Stimulated activated CD4-positive, alpha-beta T cell treated with anti-CD3 and anti-CD28 coated beads, Interleukin-15, amount 100 ng/mL, for 24 hours (primary cell): ENCODE measurements around the gene CRABP1.

Source experiments
- DNase-seq: peaks from one replicate; pipeline ENCODE4 v3.0.0-alpha.2; 2020

The CRABP1 gene

DNA sequence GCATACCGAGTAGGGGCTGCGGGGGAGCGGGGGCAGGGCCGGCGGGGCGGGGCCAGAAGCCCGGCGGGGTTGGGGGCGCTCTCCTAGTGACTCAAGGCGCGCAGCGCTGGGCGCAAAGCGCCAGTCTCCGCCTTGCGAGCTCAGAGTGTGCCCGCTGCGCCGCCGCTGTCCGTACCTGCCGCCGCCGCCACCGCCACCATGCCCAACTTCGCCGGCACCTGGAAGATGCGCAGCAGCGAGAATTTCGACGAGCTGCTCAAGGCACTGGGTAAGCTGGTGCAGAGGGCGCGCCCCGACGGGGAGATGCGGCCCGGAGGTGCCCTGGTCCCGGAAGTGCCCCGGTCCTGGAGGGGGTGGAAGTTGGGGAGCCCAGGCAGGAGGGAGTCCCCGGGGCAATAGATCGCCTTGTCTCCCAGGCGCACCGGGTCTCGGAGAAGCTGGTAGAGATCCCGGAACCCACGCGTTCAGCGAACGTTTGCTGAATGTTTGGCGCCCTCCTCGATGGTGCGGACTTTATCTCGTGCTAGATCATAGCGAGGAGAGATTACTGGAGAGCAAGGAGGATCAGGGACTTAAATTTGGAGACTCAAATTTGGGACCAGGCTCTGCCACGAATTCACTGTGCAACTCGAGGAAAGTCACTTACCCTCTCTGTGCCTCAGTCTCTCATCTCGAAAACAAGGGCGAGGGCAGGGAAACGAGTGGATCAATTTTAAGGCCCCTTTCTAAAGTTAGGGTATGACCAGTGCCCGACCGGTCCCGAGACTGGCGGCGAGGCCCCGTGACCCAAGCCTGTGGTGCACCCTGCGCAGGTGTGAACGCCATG lies at the start of gene CRABP1:
Gene CRABP1 (plus strand): TSS at position 123 of the 826 bp plus-strand sequence. CDS start 76 bp downstream, at position 199.
- peak; percentile 29 for DNase-seq

DNA sequence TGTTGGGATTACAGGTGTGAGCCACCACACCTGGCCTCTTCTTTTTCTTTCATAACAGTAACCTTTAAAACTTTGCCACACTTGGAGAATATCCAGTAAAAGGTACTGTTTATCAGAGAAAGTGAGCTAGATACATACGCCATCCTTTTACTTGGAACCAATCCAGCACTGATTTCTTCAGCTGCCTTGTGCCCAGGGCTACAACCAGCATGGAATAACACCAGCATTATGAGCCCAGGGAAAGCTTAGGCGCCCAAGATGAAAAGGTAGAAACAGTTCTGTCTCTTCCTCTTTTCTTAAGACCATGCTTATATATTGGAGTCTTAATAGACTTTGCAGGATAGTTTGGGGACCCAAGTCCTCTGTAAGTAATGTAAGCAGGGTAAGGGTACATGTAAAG lies 49.1 kb upstream of the CRABP1 start:
- DNase-seq = no peak

DNA sequence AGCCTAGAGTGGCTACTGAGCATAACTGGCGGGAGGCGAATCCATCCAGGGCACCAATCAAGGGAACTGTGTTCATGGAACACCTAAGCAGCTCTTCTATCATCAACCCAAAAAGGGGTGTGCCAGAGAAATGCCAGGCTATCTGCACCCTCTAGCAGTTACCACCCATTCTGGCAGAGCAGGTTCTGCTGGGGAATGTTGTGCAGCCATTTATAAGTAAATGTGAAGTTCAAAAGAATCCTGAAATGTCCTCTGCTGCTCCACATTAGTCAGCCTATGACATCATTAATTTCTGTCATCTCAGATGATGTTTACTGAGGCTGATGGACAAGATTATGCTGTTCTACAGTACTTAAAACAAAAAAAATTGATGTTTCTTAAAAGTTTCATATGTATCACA lies 48.5 kb upstream of the CRABP1 start:
- DNase-seq = no peak

DNA sequence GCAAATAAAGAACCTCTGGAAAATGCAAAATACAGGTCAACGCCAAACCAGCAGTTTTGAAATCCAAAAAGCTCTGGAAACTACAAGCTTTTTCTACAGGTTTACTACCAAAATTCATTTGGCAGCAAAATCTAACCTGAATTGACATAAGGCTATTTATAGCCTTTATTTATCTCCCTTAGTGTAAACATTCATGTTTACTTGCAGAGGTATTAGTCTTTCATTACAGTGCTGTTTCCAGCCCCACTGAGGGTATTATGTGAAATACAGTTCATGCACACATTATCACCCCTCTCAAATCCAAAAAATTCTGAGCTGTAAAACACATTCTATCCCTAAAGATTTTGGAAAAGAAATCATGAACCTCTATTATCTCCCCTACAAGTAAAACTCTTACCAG lies 47.9 kb upstream of the CRABP1 start:
- no peak for DNase-seq

DNA sequence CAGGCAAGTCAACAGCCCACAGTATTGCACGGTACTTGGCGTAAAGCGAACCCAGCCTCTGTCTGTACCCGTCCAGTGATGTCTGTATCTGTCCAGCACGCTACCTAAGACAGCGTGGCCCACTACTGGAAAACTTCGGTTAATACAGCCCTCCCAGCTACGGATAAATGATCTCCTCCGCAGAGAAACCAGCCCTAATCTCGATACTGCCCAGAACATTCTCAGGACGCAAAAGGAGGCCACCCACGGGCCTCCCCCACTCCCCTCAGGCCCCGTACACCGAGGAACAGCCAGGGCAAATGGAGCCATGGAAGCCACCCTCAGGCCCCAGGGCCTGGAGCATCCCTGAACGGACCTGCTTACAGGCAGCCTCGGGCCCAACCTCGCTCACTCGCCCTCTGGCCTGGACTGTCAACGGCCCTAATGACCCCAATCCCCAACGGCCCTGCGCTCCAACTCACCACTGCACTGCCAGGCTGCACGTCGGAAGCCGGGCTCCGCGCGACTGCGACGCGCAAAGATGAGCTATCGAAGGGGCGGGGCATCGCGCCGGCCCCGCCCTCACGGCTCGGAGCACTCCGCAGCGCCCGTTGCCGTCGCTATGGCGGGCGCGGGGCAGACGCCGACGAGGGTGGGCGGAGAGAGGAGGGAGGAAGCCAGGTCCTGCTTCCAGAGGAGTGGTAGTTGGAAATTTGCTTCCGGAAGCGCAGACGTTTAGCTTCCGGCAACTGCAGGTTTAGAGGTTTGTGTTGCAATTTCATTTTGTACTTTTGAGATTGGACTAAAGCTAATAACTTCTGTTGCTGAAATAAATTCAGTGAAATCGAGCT lies 40.8 kb upstream of the CRABP1 start, which contains the start of gene SKIC8:
Gene SKIC8 (minus strand): TSS at position 509 of the 830 bp plus-strand sequence. CDS start 3,923 bp downstream, outside the sequence.
- peak; percentile 95 for DNase-seq

DNA sequence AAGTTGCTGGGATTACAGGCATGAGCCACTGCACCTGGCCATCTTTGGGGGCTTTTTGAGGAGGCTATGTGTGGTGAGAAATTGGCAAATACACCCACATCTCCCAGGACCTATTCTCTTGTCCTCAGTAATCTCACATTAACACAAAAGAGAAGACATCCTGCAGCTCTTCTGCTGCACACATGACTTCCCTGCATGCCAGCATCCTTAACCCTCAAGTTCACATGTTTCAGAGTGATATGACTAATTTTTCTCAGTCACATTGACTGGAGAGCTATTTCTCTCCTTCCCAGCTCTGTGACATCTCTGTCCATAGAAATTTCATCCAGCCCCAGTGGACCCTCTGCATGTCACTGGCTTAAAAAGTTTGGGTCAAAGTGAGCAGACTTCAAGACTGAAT lies 38.8 kb upstream of the CRABP1 start:
- DNase-seq = no peak

DNA sequence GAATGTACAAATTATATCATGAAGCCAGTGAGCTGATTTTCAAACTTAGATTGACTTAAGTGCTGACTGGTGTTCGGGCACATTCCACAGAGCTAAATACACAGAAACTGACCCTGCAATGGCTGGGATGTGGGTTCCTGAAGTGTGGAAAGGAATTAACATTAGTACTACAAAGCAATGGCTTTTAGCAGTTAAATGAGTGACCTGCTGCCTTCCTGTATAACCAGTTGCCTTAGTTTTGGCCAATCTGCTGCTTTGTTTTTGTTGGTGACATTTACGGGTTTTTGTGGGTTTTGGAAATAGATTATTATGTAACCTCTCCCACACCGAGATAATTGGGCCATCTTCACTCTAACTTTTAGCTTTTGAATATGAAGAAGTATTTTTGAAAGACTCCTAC lies 38.3 kb upstream of the CRABP1 start:
- DNase-seq = no peak

DNA sequence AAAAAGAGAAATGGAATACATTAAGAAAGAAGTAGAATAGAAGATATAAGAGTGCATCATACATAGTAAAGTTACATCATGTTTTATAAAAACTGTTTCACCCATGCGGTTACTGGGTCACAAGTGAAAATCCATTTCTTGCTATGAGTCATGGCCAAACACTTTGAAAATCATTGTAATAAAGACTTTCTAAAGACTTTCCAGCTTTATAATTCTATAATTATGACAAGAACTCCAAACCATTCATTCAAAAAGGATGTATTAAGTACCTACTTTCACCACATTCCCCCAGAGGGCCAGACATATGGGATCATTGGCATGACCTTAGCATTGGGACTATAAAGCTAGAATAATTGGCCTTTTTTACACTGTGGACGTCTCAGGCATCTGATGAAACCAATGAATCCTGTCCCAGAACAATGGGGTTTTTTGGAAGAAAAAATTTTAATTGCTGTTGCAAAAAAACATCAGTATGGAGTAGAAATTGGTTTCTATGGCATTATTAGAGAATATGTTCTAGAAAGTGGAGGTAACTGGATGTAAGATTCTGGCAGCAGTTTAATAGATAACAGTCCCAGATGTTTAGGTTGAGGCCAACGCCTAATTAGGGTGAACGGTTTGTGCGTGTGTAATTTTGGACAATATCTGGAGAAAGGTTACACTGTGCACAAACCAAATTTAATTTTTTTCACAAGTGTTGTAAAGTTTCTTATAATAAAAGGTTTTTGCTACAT lies 37.4 kb upstream of the CRABP1 start:
- DNase-seq = no peak

DNA sequence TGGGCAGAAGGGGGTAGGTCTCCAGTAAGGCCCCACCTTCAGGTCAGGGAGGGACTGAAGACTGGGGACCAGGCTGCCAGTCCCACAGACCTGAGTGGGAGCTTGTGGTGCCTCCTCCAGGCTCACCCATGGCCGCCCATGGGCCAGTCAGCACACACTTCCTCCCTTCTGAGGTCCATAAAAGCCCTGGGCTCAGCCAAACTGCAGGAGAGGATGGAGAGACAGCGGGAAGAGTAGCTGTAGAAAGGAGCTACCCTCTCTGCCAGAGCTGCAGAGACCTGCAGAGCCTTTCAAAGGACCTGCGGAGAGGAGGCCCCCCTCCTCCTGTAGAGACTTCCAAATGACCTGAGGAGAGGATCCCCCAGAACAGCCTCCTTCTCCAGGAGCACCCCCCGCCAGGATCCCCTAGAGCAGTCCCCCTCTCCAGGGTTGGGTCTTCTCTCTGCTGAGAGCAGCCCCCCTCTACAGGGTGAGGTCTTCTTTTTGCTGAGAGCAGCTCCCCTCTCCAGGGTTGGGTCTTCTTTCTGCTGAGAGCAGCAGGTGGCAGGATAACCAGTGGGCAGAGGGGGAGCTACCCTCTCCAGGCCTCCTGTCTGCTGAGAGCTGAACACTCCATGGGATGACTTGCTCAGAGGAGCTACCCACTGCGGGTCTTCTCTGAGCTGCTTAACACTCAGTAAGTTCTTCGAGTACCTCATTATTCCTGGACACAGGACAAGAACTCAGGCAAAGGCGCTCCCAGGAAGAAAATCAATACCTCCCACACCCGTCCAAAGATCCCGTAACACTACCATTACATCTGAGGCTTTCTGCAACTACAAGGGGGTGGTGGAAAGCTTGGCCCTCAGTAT lies 35.7 kb upstream of the CRABP1 start:
- DNase-seq = no peak

DNA sequence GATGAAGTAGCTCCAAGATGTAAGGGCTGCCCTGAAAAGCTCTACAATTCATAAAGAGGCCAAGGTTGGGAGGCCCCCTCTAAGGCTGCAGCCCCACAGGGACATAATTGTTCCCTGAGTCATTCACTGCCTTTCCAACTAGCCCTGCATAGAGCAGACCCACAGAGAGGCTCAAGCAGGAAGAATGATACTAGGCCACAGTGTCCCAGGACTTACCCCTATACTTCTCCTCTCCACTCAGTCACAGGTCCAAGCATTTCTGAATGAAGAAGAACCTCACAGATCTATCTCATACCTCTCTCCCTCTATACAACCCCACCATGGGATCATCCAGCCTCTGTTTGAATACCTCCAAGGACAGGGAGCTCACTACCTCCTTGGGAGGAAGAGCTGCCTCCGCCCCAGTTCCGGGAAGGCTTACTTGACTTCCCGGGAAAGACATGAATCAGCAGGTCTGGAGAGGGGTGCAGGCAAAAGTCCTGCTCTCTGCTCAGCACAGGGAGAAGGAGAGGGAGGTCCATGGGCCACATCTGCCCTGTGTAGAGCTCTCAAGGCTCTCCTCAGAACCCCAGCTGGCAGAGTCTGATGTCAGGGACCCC lies 33.9 kb upstream of the CRABP1 start:
- DNase-seq = no peak

DNA sequence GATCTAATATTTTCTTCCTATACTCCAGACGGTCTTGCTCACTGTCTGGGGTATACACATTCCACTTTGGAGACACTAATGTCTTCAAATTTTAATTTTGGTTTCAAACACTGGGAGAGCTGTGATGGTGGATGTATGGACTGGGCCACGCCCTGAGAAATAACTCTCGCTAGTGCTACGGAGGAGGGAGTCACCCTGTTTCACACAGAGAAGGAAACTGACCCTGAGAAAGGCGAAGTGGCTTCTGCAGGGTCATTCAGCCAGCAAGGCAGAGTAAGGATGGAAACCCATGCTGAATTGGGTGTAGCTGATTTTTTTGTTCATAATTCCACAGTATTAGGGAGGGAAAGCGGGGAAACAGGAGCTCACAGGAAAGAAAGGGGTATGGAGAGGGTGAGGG lies 32.2 kb upstream of the CRABP1 start:
- no peak for DNase-seq

DNA sequence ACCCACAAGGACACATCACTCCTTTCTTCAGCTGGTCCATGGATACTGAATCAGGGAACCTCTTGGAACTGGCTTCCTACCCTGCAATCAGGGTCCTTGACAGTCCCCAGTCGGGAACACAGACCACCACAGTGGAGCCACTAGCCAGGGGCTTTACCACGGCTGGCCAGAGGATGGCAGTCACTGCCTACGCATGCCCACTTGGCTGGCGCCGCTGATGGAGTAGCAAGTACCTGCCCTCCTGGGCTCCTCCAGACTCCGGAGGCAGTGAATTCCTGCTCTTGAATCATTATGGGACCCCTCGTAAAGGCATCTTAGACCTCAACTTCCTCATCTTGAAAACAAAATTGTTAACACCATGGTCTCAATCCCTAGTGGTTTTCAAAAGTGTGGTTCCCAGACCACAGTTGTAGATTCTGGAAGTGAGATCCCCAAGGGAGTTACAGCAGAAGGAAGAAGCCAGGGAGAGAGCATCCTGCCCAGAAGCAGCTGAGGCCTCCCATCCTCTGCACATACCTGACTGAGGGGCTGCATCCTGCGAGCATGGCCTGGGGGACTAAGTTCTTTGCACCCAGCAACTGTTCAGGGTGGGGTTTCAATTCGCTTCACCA lies 31.6 kb upstream of the CRABP1 start:
- DNase-seq = peak; percentile 74

DNA sequence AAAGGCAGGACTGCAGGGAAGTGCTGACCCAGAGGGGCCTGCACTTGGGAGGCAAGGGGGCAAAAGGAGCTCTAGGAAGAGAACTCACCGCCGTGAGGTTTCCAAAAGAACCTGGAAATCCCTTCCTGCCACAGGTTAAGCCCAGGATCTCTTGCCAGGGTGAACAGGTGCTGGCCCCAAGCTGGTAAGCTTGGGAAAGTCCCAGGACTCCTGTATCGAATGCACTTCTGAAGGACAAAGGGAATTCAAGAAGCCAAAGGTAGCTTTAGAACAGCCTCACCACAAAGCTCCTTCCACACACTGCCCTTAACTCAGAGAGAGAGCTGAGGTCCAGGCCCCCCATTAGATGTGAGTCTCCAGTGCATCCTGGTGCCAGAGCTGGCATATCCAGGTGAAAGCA lies 28.9 kb upstream of the CRABP1 start:
- DNase-seq = no peak

DNA sequence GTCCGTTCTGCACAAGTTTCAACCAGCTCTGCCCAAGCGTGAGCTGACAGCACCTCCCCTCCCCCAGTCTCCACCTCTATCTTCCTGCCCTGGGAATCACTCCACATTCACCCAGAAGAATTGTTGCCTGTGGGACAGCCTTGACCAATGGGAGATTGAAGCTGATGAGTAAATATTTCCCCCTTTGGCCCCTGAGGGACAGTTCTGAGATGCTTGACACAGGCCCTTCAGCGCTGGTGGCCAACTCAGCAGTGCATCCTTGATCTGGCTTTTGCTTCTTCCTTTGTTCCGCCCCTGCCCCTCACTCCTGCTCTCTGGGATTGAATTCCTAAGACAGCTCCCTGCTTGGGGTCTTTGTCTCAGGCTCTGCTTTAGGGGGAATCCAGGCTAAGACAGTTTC lies 27.6 kb upstream of the CRABP1 start:
- DNase-seq = no peak

DNA sequence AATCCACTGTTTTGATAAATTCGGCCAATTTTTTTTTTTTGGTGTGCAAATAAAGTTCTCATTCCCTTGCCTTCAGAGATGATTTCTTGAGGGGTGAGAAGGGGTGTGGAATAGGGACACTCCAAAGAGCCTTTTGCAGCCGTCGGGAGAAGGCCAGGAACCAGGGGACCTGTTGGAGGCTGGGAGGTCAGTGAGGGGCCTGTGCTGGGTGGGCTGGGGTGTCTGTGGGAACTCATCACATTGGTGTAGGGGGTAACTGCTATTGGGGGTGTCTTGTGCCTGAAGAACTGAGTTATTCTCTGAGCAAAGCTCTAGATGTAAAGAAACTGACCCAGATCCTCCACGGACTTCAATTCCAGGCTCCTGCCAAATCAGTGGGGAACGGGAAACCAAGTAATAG lies 27.2 kb upstream of the CRABP1 start:
- no peak for DNase-seq

DNA sequence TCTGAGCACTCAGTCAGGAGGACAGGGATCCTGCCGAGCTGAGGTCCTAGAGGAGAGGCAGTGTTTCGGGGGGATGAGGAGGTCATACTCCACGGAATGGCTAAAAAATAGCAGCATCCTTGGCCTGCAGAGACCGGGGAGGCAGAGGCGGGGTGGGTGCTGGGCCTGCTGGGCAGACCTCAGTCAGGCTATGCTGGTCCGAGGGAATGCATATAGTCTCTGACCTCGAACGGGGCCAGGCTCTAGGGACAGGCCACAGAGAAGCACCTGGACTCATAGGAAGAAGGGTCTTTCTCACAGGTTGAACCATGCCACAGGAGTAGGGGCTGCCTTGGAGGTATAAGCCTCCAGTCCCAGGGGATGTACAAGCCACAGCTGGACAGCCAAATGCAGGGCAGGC lies 26.8 kb upstream of the CRABP1 start:
- DNase-seq = no peak

DNA sequence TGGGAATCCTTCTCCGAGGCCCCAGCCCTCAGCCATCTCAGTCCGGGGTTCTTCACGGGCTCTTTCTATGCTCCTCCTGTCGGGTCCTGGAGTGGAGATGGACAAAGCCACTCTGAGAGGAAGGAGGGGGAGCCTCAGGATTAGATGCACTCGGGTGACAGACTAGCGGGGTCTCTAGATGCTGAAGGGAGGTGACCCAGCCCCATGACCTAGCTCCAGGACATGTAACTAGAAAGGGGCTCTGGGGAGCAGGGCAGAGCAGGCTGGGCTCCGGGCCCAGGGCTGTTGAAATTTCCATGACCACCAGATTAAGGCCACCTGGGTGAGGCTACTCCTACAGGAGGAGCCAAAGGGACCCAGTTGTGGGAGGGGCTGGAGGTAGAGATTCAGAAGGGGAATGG lies 26.0 kb upstream of the CRABP1 start:
- DNase-seq = no peak

DNA sequence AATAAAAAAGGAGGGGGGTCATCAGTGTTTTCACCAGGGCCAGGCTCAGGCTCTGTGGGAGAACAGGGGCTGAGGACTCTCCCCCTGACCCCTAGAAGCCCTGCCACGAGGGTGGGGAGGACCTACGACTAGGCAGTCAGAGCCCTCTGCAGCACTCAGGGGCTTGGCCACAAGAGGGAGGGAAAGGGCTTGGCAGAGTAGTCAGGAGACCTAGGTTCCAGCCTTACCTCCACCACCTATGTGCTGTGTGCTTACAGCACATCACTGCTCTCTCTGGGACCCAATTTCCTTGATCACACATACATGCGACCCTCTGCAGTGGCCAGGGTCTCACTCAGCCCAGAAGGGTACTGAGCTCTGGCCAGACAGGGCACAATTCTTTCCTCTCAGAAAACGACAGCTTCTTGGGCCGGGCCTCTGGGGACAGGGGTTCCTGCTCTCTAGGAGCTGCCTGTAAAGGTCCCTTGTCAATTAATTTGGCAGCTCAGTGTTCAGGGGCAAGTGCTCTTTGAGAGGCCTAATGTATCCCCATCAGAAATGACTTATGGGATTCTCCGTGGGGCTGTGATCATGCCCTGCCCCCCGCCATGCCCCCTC lies 24.4 kb upstream of the CRABP1 start:
- DNase-seq = no peak

DNA sequence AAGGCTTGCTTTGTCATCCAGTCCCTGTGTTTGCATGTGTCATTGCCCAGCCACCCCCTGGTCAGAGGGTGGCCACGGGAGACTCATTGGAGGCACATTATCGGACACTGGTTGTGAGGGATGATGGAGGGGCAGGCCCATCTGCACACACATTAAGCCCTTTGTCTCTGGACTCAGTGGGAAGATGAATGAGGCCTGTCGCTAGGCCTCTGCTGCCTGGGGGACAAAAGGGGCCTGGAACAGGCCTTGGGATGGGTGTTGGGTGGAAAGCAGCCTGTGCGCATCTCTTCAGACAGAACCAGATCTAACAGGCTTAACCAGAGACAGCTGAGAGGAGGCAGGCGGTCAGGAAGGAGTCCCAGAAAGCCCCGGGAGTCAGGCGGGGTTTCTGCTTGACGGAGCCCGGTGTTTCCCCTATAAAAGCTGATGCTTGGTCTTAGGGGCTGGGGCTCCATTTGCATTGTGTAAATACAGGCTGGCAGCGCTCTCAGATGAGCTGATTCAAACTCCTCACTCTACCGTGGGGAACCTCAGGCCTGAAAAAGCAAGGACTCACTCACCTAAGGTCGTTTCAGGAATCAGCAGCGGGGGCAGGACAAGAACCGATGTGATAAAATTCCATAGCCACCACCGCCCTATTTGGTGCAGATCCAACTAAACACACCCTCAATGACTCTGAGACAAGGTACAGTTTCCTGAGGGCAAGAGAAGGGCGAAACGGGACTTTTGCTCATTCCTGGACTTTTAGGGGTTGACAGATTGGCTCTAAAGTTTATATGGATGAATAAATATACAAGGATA lies 23.7 kb upstream of the CRABP1 start:
- DNase-seq = no peak

DNA sequence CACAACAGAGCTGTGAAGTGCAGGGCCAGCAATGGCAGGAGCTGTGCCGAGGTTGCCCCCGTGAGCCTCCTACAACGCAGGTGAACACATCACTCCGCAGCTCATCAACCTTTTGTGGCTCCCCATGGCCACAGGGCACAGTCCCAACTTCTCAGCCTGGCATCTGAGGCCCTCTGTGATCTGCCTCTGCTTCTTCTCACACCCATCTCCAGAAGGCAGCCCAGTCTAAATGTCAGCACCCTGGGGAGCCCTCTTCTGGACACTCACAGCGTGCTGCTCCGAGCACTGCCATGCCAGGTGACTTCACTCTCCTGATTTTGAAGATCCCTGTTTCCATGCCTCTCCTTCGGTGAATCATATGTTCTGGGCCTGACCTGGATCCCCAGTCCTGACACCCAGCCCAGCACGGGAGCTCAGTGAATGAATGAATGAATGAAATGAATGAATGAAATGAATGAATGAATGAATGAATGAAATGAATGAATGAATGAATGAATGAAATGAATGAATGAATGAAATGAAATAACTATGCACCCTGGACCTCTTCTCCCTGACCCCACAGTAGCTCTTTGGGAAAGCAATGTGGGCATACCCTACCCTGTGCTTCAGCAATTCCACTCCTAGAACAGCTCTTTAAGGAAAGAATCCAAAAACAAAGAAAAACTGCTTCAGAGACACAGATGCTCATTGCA lies 22.9 kb upstream of the CRABP1 start:
- DNase-seq = no peak
